ENCODE data around the gene TEAD4. TPM values are rescaled to one million over a fixed set of nuclear protein-coding genes. Genes with fewer than 3 reads are reported as not detected.

The TEAD4 gene
- total RNA-seq, 1 experiment from 2014 or later = 39.8 TPM

DNA sequence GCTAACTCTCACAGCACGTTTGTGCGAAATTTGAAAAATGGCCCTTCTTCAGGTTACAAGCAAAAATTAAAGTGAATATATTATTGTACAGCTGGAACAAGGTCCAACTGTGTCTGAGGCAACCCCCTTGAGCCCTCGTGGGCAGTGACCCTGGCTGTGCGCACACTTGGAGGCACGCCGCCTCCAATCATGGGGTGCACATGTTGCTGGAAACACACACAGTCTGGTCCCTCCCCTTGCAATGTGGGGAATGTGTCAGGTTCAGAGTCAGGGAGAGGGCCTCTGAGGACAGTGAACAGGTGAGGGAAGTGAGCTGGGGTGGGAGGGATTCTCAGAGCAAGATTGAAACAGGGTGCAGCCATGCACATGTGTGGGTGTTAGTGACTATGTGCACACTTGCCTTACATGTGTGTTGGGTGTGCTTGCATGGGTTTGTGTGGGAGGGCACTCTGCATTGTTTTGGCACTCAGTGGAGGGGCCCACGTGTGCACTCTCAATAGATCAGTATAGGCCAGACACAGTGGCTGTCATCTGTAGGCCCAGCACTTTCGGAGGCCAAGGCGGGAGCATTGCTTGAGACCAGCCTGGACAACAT lies 127.6 kb downstream of the TEAD4 start:
- CTCF ChIA-PET = interaction anchor here (0.6 kb wide), 1 partner anchor 46 kb away, joined by 3 read pairs; no protein-coding TSS in a partner anchor
- H3K27ac ChIP-seq (ENCODE audit: low read depth, low read length, poor library complexity, severe bottlenecking) = no peak overlapping the region
- no TSS peak for BruUV-seq (replicated peaks)
- no peak overlapping the region for H3K4me3 ChIP-seq (ENCODE audit: low read depth, low read length, poor library complexity, severe bottlenecking)
- intact Hi-C loops (cut with micrococcal nuclease; ENCODE audit: unreplicated experiment) = no loop called here
- DNase-seq (ENCODE audit: low spot score) = no peak
- H3K4me1 ChIP-seq (ENCODE audit: insufficient read depth, low read length, poor library complexity, severe bottlenecking) = peaks cover 11% of the 10 kb centered on the region
- POLR2A ChIA-PET (ENCODE audit: low non-redundant PET) = no interaction called here
- H3K27me3 ChIP-seq (replicated peaks; ENCODE audit: insufficient read depth, low read depth, low read length, poor library complexity) = no peaks in the 10 kb centered on the region
- TF ChIP-seq, protein P1, sequence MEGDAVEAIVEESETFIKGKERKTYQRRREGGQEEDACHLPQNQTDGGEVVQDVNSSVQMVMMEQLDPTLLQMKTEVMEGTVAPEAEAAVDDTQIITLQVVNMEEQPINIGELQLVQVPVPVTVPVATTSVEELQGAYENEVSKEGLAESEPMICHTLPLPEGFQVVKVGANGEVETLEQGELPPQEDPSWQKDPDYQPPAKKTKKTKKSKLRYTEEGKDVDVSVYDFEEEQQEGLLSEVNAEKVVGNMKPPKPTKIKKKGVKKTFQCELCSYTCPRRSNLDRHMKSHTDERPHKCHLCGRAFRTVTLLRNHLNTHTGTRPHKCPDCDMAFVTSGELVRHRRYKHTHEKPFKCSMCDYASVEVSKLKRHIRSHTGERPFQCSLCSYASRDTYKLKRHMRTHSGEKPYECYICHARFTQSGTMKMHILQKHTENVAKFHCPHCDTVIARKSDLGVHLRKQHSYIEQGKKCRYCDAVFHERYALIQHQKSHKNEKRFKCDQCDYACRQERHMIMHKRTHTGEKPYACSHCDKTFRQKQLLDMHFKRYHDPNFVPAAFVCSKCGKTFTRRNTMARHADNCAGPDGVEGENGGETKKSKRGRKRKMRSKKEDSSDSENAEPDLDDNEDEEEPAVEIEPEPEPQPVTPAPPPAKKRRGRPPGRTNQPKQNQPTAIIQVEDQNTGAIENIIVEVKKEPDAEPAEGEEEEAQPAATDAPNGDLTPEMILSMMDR (conservative IDR thresholded peaks at IDR 0.05; ENCODE audit: low read depth, low read length) = no peak
- no peak for TF ChIP-seq EZH2 (IDR thresholded peaks at IDR 0.05; ENCODE audit: borderline replicate concordance, low read depth, low read length, poor library complexity, severe bottlenecking)
- no peaks in the 10 kb centered on the region for H3K9me3 ChIP-seq (ENCODE audit: low read depth, low read length, poor library complexity, severe bottlenecking)
- no peaks in the 10 kb centered on the region for H3K36me3 ChIP-seq (ENCODE audit: insufficient read depth, low read length, poor library complexity, severe bottlenecking)

DNA sequence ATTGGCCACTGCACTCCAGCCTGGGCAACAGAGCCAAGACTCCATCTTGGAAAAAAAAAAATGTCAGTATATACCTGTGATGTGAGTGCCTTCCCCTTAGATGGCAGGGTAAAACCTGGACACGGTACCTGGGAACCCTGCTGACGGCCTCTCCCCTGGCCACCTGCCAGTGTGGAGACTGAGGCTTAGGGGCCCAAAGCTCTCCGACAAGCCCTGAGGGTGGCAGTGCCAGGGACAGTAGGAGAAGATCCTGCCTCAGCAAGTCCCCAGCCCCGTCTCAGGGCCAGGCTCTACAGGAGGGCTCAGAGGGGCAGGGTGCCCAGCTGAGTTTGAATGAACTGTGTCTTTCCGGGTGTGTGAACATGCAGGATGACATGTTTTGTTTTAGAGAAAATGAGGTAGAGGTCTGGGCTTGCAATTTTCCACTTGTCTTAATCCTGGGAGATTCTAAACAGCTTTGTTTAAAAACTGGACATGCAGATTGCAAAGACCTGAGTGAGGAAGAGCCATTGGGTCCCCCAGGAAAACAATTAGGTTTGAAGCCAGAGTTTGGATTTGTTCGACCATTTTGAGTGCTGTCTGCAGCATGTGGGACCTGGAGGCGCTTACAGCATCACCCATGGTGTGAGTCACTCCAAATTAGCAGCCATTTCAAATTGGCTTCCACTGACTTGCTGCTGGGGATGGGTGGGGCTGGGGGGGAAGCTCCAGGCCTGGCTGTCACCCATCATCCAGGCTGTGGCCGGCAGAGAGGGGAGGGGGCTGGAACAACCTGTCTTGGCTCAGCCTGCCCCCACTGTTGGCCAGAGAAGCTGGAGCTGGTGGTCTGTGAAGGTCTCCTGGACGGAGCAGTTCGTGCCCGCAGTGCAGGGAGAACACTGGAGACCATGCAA lies 128.8 kb downstream of the TEAD4 start:
- Histone ChIP-seq H3K27me3 (replicated peaks; ENCODE audit: insufficient read depth, low read depth, low read length, poor library complexity) (no peaks in the 10 kb centered on the region), H3K27ac (ENCODE audit: low read depth, low read length, poor library complexity, severe bottlenecking) (no peak overlapping the region), H3K4me3 (ENCODE audit: low read depth, low read length, poor library complexity, severe bottlenecking) (no peak overlapping the region), H3K9me3 (ENCODE audit: low read depth, low read length, poor library complexity, severe bottlenecking) (no peaks in the 10 kb centered on the region), H3K4me1 (ENCODE audit: insufficient read depth, low read length, poor library complexity, severe bottlenecking) (peaks cover 11% of the 10 kb centered on the region), H3K36me3 (ENCODE audit: insufficient read depth, low read length, poor library complexity, severe bottlenecking) (no peaks in the 10 kb centered on the region)
- peak; percentile 54 for DNase-seq (ENCODE audit: low spot score)
- POLR2A ChIA-PET (ENCODE audit: low non-redundant PET) = no interaction called here
- no TSS peak for BruUV-seq (replicated peaks)
- intact Hi-C loops (cut with micrococcal nuclease; ENCODE audit: unreplicated experiment) = no loop called here
- CTCF ChIA-PET = no interaction called here
- TF ChIP-seq, protein P1 (conservative IDR thresholded peaks at IDR 0.05; ENCODE audit: low read depth, low read length) = no peak
- no peak for TF ChIP-seq EZH2 (IDR thresholded peaks at IDR 0.05; ENCODE audit: borderline replicate concordance, low read depth, low read length, poor library complexity, severe bottlenecking)

DNA sequence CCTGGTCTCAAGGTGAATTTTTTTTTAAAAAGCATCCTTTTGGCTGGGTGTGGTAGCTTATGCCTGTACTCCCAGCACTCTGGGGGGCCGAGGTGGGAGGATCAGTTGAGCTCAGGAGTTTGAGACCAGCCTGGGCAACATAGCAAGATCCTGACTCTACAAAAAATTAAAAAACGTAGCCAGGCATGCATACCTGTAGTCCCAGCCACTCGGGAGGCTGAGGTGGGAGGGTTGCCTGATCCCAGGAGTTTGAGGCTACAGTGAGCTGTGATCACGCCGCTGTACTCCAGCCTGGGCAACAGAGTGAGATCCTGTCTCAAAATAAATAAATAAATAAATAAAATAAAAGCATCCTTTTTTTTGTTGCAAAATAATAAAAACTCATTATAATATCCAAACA lies 130.4 kb downstream of the TEAD4 start:
- Histone ChIP-seq H3K36me3 (ENCODE audit: insufficient read depth, low read length, poor library complexity, severe bottlenecking) (no peaks in the 10 kb centered on the region), H3K4me1 (ENCODE audit: insufficient read depth, low read length, poor library complexity, severe bottlenecking) (no peaks in the 10 kb centered on the region), H3K4me3 (ENCODE audit: low read depth, low read length, poor library complexity, severe bottlenecking) (no peak overlapping the region), H3K27ac (ENCODE audit: low read depth, low read length, poor library complexity, severe bottlenecking) (no peak overlapping the region), H3K27me3 (replicated peaks; ENCODE audit: insufficient read depth, low read depth, low read length, poor library complexity) (no peaks in the 10 kb centered on the region), H3K9me3 (ENCODE audit: low read depth, low read length, poor library complexity, severe bottlenecking) (no peaks in the 10 kb centered on the region)
- TF ChIP-seq, protein P1 (conservative IDR thresholded peaks at IDR 0.05; ENCODE audit: low read depth, low read length) = no peak
- no peak for TF ChIP-seq EZH2 (IDR thresholded peaks at IDR 0.05; ENCODE audit: borderline replicate concordance, low read depth, low read length, poor library complexity, severe bottlenecking)
- CTCF ChIA-PET = no interaction called here
- POLR2A ChIA-PET (ENCODE audit: low non-redundant PET) = no interaction called here
- DNase-seq (ENCODE audit: low spot score) = no peak
- intact Hi-C loops (cut with micrococcal nuclease; ENCODE audit: unreplicated experiment) = no loop called here
- BruUV-seq (replicated peaks) = no TSS peak

Other genes with a start within 250 kb of the TEAD4 start
- gene FKBP4, start 164.4 kb upstream of the TEAD4 start, total RNA-seq (2021) = 187 and 196 TPM in 2 replicates
- 37.8 and 39.2 TPM in 2 replicates for gene ITFG2, start 146.7 kb upstream of the TEAD4 start, total RNA-seq (2021)
- gene NRIP2, start 124.4 kb upstream of the TEAD4 start, total RNA-seq (2021) = 0.28 and 0.39 TPM in 2 replicates
- gene TEX52, start 102.4 kb upstream of the TEAD4 start, total RNA-seq (2021) = 0.44 TPM in 1 of 2 replicates, not detected in the other
- gene FOXM1, start 82.2 kb upstream of the TEAD4 start, total RNA-seq (2021) = 198 and 200 TPM in 2 replicates
- gene RHNO1, start 82.2 kb upstream of the TEAD4 start, total RNA-seq (2021) = 71.7 and 79.9 TPM in 2 replicates
- 48.1 and 55.6 TPM in 2 replicates for gene TULP3, start 68.5 kb upstream of the TEAD4 start, total RNA-seq (2021)
- gene TSPAN9, start 118.0 kb downstream of the TEAD4 start, total RNA-seq (2021) = 35.5 and 41.9 TPM in 2 replicates

Measured in A673 (cell line).